GM12874 (cell line): ENCODE data around the gene PRPF40A.
A peak's percentile ranks its signal among the peaks of the same experiment; 100 is the strongest.

Experiments used
- CTCF ChIP-seq: IDR thresholded peaks from 2 replicates; pipeline ENCODE4 v1.5.1; 2011; ENCODE audit warnings: low read depth, mild to moderate bottlenecking, control low read depth, low read length, moderate library complexity; ENCODE audit not compliant: insufficient read depth

Gene PRPF40A

DNA sequence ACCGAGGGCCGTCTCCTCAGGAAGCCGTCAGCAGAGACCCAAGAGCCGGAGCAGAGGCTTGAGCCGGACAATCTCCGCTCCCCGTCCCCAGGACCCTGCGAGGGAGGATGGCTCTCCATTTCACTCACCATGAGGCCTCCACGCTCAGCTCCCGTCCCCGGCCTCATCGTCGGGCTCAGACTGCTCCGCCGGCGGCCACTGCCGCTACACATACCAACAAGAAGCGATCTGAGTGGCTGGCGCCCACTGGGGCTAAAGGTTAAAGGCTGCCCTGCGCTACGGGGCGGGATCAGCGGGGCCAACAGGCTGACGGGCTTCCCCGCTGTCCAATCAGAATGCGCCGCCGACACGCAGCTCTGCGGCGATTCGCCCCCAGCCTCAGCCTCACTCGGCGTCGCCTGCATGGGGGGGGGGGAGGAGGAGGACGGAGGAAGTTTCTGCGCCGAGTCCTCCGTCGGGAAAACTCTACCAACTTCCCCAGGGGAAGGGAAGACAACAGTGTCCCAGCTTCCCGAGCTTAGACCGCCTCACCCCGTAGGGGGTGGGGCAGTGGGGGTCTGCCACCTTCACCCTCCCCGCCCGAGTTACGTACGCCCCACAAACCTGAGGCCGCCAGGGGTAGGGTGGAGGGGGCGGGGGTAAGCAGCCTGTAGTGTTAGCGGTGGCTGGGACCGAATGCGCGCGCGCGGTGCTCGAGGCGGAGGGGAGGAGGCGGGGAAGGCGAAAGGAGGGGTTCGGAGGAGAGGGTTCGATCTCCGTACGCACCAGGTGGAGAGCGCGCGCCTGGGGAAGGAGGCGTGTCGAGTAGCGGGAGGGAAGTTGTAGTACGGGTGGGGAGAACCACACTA is at the start of gene PRPF40A:
Gene PRPF40A (minus strand): TSS at position 234 of the 848 bp plus-strand sequence. CDS start 22 bp downstream, at position 212.
- TF ChIP-seq CTCF, result no peak

DNA sequence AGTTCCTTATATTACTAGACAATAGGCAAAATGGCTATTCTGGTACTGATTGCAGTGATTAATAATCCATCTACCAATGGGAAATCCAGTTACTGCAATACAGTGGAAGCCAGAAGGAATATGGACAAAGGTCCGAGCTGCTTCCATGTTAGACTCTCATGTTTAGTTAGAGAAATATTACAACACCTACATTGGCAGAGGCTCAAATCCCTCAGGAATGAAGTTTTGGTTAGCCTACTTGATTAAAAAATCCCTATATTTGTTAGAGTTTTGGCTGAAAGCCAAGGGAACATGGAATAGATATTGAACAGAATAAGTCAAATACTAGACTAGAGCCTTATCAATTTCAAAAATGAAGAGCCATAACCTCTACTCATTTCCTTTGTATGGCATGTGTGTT is 49.7 kb upstream of the PRPF40A start:
- TF ChIP-seq CTCF, result no peak

DNA sequence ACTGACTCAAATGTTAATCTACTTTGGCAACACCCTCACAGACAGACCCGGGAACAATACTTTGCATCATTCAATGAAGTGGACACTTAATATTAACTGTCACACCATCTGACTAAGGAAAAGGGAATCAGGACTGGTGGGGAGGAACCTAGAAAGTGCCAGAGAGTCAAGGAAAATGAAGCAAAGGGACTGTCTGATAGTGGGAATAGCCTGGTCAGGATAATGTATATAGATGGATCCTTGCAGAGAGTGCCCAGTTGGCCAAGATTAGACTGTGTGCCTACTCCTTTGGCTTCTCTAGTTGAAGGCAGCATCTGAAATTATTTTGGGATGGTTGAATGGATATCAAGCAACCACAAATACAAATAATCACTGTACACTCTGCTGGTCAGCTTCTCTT is 46.4 kb upstream of the PRPF40A start:
- TF ChIP-seq CTCF, result no peak

DNA sequence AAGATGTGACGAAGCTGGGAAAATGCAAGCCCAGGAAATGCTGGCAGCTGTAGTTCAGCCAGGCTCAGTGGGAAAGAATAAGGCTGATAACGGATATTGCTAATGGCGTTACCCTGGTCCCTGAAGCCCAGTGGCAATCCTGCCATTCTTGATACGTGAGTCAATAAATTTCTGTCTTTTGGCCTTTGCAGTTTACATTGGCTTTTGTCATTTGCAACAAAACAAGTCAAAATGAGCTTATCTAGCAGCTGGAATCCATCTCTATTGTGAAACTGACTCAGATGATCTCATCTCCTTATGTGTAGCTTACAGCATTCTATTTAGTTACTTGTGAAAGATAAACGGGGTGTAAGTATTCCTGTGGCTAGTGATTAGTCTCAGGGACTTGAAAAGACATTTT is 44.9 kb upstream of the PRPF40A start:
- TF ChIP-seq CTCF, result no peak

- TF ChIP-seq CTCF, result no peak
Observed at GRCh38 chr2:152761214-152761613, 44.0 kb upstream of the PRPF40A start.

- no peak for TF ChIP-seq CTCF
Observed at GRCh38 chr2:152759290-152760072, 42.2 kb upstream of the PRPF40A start.

- peak; percentile 27; the same call in 1 of the 2 replicates for TF ChIP-seq CTCF
Observed at GRCh38 chr2:152755029-152755428, 37.8 kb upstream of the PRPF40A start.
